ENCODE results near the gene PCSK5. TPM values are rescaled to one million over a fixed set of nuclear protein-coding genes. Genes with fewer than 3 reads are reported as not detected.
"Not testable (repeated sequence)": the region's sequence is repeated elsewhere in the genome, so short reads cannot be mapped to it uniquely, and the experiment has no call there.

PCSK5 gene
- total RNA-seq, 1 experiment from 2014 or later, result 33.8 TPM

GRCh38 chr9:76245518-76245917, 355.0 kb downstream of the PCSK5 start:
- no peak for DNase-seq (ENCODE audit: low spot score)

DNA sequence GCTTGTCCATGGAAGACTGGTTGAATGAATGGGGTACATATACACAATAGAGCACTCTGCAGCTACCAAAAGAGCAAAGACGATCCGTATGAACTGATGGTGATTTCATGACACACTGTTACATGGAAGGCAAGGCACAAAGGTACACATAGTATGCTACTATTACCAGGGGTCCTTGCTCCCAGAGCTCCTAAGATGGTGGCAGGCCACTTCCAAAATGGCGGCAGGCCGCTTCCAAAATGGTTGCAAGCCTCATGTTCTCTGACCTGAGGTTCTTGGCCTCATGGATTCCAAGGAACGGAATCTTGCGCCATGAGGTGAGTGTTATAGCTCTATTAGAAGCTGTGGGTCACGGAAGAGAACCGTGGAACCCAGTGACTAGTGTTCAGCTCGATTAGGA, 356.2 kb downstream of the PCSK5 start:
- DNase-seq (ENCODE audit: low spot score), result no peak

DNA sequence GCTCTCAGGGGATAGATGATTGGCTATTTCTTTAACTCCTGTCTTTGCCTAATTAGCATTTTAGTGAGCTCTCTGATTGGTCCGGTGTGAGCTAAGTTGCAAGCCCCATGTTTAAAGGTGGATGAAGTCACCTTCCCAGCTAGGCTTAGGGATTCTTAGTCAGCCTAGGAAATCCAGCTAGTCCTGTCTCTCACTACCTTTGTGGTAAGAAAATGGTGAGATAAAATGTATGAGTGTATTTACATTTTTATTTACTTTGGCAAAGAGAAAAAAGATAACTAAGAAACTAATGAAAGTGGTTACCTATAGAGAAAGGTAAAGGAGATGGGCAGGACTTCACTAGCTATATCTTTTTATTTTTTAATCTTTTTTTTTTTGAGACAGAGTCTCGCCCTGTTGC, 357.0 kb downstream of the PCSK5 start:
- no peak for DNase-seq (ENCODE audit: low spot score)

GRCh38 chr9:76249309-76249708, 358.8 kb downstream of the PCSK5 start:
- no peak for DNase-seq (ENCODE audit: low spot score)

GRCh38 chr9:76255781-76256455, 365.4 kb downstream of the PCSK5 start:
- DNase-seq (ENCODE audit: low spot score), result no peak

- DNase-seq (ENCODE audit: low spot score), result no peak
These were observed 366.8 kb downstream of the PCSK5 start for GRCh38 chr9:76257311-76257710.

DNA sequence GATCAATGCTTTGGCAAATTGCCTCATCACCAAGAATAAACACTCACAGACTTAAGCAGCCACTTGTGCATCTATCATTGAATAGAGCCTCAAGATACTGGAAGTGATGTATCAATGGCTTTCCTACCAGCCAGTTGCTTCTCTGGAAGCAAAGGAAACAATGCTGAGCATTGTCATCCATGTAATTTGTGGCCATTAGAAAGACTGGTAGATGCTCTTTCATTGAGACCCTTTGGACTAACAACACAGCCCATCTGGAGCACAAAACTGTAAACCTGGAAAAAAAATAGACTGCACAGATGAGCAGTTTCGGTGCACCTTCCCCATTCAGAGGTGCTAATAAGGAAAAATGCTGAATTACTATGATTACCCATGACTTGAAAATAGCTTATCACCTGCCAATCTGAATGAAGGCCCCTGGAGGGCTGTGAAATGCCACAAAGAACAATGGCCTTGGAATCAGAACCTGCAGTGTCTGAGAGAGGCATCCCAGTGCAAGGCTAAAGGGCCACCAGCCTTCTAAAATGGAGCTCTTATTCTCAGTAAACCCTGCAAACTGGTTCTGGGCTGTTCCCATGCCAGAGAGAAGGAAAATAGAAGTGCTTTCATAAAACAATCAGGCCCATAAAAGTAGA, 376.3 kb downstream of the PCSK5 start:
- DNase-seq (ENCODE audit: low spot score), result no peak

GRCh38 chr9:76267284-76267652, 376.8 kb downstream of the PCSK5 start:
- no peak for DNase-seq (ENCODE audit: low spot score)

DNA sequence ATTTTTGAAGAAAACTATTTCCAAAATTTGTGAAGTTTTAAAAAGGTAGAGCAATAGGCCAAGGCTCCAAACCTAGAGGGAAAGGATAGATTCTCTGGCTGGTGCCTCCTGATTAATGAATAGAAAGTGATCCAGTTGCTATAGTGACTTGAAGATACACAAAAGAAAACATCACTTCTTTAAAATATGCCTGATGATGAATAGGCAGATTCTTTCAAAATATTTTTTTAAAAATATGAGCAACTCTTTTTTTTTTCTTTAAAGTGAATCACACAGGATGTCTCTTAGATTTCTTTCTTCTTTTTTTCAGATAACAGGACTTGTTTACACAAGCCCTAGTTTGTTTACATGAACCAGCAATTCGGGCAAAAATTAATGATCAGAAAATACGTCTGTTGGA, 379.3 kb downstream of the PCSK5 start:
- DNase-seq (ENCODE audit: low spot score), result no peak

DNA sequence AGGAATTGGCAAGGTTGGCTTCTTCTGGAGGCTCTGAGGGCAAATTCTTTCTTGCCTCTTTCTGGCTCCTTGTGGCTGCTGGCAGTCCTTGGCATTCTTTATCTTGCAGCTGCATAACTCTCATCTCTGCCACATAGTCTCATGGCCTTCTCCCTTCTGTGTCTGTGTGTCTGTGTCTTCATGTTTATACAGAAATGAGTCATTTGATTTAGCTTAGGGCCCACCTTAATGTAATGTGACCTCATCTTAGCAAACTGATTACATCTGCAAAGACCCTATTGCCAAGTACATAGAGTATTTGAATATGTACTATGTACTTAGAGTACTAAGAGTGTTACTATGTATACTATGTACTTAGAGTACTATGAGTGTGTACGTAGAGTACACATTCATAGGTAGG, 381.3 kb downstream of the PCSK5 start:
- DNase-seq (ENCODE audit: low spot score), result no peak

- no peak for DNase-seq (ENCODE audit: low spot score)
These were observed 398.6 kb downstream of the PCSK5 start for GRCh38 chr9:76289042-76289441.

GRCh38 chr9:76289703-76290102, 399.2 kb downstream of the PCSK5 start:
- no peak for DNase-seq (ENCODE audit: low spot score)

DNA sequence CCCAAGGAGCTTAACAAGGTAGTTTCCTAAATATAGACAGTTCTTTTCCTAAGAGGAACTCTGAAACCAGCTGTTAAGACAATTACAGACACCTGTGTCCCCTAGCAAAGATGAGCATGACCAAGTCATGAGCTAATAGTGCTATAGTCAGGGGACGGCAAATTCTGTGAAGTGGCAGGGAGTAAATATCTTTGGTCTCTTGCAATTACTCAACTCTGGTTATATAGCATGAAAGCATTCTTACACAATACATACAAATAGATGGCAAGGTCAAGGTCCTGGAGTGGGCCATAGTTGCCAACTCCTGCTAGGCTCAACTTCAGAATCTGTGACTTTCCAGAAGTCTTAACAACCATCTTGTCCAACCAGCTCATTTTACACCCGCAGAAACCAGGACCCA, 400.1 kb downstream of the PCSK5 start:
- DNase-seq (ENCODE audit: low spot score), result no peak

DNA sequence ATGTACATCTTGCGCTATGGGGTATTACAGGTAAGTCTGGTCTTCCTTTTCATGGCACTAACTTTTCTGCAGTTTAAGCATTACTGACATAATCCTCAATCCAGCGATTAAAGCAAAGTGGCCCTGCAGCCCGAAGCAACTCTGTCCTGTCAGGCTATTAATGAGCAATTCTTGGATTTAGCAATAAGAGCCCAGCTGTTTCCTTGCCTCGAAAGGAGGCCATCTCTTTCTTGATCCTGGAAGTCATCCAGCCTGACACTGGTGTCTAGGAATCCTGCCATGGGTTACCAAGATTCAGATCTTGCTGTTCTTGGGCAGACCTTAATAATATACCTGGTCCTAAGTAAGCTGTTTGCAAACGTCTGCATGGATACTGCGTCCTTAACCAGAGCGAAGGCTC, 401.8 kb downstream of the PCSK5 start:
- no peak for DNase-seq (ENCODE audit: low spot score)

DNA sequence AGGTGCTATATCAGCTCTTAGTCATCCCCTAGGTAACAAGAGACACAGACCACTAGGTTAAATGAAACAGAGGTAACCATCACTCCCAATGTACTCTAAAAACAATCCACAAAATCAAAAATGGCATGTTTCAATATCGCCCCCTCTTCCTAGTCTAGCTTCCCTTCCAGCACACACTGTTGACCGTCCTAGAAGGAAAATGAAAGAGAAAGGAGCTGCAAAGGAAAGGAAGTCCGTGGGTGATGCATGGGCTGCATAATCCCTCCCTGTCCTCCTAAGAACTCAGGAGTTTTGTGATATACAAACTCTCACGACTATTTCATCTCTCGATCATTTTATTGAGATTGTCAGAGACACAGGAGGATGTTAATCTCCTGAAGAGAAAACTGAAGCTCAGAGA, 402.2 kb downstream of the PCSK5 start:
- no peak for DNase-seq (ENCODE audit: low spot score)

- no peak for DNase-seq (ENCODE audit: low spot score)
These were observed 403.8 kb downstream of the PCSK5 start for GRCh38 chr9:76294301-76294700.

- peak; percentile 34 for DNase-seq (ENCODE audit: low spot score)
These were observed 406.3 kb downstream of the PCSK5 start for GRCh38 chr9:76296561-76297310.

- no peak for DNase-seq (ENCODE audit: low spot score)
These were observed 407.3 kb downstream of the PCSK5 start for GRCh38 chr9:76297721-76298239.

DNA sequence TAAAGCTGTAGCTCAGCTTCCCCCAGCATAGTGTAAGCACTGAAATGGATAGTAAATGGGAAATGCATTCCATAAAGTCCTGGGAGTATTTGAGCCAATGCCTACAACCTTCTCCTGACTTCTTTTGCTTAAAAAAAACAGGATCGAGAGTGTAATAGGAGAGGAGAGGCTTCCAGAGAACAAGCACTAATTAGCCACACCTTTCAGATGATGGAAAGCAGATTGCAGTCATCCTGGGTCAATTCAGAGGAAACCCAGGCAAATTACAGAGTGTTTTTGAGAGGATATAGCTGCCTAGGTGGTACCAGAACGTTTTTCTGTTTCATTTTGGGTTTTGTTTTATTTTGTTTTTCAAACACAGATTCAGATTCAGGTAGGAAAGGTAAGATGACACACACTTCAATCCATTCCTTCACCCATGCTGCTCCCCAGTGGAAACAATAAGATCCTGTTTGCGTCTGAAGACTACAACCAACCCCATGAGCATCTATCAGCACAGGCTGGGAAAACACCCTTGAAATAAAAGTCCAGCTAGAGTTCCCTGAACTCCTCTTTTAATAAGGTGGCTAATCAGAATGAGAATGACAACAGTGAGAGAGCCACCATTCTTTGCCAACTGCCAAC, 408.2 kb downstream of the PCSK5 start:
- peak; percentile 20 for DNase-seq (ENCODE audit: low spot score)

DNA sequence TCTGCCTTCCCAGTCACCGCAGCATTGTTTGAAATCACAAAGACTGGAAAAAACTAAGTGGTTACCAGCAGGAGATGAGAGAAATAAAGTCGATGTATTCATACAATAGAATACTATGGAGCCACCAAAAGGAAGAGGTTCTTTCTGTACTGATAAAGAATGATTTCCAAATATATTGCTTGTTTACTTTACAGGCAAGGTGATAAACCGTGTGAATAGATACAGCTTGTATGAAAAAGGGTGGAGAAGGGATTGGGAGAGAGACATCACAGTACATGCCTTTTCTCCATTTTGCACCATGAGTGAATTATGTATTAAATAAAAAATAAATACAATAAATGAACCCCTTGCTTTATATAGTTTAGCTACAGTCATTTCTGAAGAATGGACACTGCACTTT, 412.1 kb downstream of the PCSK5 start:
- no peak for DNase-seq (ENCODE audit: low spot score)

GRCh38 chr9:76302947-76303550, 412.6 kb downstream of the PCSK5 start:
- DNase-seq (ENCODE audit: low spot score), result peak; percentile 54

DNA sequence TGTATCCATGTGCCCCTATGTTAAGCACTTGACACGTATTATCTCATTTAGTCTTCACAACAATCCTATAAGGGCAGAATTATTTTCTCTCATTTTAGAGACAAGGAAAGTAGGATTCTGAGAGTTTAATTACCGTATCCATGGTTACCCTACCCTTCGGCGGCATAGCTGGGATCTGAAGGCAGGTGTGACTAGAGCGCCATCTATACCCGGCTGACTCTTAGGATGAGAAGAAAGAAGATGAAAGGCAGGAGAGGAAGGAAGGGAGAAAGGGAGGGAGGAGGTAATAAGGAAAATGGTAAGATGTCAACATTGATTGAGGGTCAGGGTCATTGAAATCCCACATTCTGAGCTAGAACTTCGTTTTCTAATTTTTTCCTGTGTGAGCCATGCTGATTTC, 416.6 kb downstream of the PCSK5 start:
- not testable (repeated sequence) for DNase-seq (ENCODE audit: low spot score)
